Activated CD4-positive, alpha-beta memory T cell treated with anti-CD3 and anti-CD28 coated beads for 36 hours (primary cell): ENCODE results near the gene WDR1. TPM values are rescaled to one million over a fixed set of nuclear protein-coding genes. Genes with fewer than 3 reads are reported as not detected.

ENCODE experiments used
- CTCF ChIA-PET: fragments of 350-600 bp; sonication (Branson Sonifier 250); formaldehyde crosslinking; loops from one replicate; lab custom pipeline; 2021; ENCODE audit warnings: antibody characterized with exemption, inconsistent platforms; lab: Charles Lee
- POLR2A ChIA-PET: fragments of 350-600 bp; sonication (Branson Sonifier 250); formaldehyde crosslinking; loops from one replicate; lab custom pipeline; 2021; ENCODE audit warnings: antibody characterized with exemption; lab: Charles Lee
- DNase-seq: peaks from one replicate; pipeline ENCODE4 v3.0.0-alpha.2; 2020
- H3K27ac Mint-ChIP-seq: one replicate; pipeline ENCODE4 v1.8.0; 2021; ENCODE audit warnings: mixed read lengths
- H3K27me3 Mint-ChIP-seq: one replicate; pipeline ENCODE4 v1.8.0; 2021; ENCODE audit warnings: mixed read lengths
- H3K36me3 Mint-ChIP-seq: one replicate; pipeline ENCODE4 v1.8.0; 2021; ENCODE audit warnings: mixed read lengths
- H3K4me1 Mint-ChIP-seq: one replicate; pipeline ENCODE4 v1.8.0; 2021; ENCODE audit warnings: low read depth, mixed read lengths
- H3K4me3 Mint-ChIP-seq: one replicate; pipeline ENCODE4 v1.8.0; 2021; ENCODE audit warnings: mild to moderate bottlenecking, mixed read lengths
- H3K9me3 Mint-ChIP-seq: one replicate; pipeline ENCODE4 v1.8.0; 2021; ENCODE audit warnings: mixed read lengths
- intact Hi-C: fragments of 100-400 bp; cut with micrococcal nuclease; formaldehyde crosslinking; loops from one replicate; pipeline ENCODE4 v1.15.1; 2023
- total RNA-seq, 2 experiments: library from RNA; stranded (reverse); gene quantifications; one replicate each; pipeline ENCODE4 v1.2.3, GENCODE V29; 2021

The WDR1 gene
- total RNA-seq, 2 experiments from 2014 or later = 351 to 353 TPM

DNA sequence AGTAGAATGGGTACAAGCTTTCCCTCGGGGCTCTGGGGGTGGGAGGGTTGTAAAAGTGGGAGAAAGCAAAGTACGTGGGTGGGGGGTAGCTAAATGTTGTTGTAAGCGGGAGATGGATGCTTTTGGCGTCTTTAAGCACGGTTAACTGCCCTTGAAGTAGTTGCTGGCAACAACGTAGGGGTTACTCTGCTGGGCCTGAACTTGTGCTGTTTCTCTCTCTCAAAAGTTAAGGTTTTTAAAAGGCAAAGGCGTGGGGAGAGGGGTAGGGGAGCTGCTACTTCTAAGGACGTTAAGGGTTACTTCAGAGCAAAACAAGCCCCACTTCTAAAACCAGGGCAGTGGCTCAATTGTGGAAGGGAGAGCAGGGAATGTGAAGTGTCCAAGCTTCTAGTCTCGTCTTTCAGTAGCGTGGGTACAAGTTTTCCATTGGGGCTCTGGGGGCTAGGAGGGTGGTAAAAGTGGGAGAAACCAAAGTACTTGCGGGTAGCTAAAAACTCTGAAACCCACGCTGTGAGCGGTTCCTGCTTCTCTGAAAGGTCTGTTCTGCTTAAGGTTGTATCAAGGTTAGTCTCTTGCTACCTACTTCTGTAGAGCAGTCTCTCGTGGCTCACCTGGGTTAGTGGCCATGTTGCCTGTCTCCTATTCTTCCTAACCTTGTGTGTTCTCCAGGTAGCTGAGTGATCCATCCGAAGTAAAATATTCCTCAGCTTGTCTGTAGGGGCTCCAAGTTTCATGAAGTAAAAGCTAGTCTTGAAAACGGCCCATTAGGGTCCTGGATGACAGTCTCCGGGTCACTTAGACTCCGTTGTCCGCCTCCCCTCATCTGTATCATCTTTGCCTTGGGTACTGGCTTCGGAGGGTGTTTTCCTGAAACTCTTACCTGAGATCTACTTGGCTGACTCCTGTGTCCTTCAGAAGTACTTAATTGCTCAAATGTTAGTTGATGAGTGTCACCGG, 1.7 kb upstream of the WDR1 start:
- peak overlapping the region; percentile 79 for H3K4me3 Mint-ChIP-seq
- CTCF ChIA-PET = interaction anchor here (0.6 to 2.3 kb wide), 15 partner anchors 10 to 431 kb away, joined by 3 to 20 read pairs (median 4); no protein-coding TSS in a partner anchor
- no peaks in the 10 kb centered on the region for H3K9me3 Mint-ChIP-seq
- H3K4me1 Mint-ChIP-seq = peaks cover 44% of the 10 kb centered on the region
- H3K27me3 Mint-ChIP-seq = no peaks in the 10 kb centered on the region
- intact Hi-C loops = loop anchor here (5.0 to 10.0 kb wide), 2 partner anchors 514 to 966 kb away; no protein-coding TSS in a partner anchor
- H3K27ac Mint-ChIP-seq = peak overlapping the region; percentile 97
- POLR2A ChIA-PET = interaction anchor here (0.8 to 3.5 kb wide), 12 partner anchors 12 to 342 kb away, joined by 3 to 80 read pairs (median 5); partner anchors contain the start of gene ZNF518B
- H3K36me3 Mint-ChIP-seq = peaks cover 27% of the 10 kb centered on the region
- peak; percentile 38 for DNase-seq

DNA sequence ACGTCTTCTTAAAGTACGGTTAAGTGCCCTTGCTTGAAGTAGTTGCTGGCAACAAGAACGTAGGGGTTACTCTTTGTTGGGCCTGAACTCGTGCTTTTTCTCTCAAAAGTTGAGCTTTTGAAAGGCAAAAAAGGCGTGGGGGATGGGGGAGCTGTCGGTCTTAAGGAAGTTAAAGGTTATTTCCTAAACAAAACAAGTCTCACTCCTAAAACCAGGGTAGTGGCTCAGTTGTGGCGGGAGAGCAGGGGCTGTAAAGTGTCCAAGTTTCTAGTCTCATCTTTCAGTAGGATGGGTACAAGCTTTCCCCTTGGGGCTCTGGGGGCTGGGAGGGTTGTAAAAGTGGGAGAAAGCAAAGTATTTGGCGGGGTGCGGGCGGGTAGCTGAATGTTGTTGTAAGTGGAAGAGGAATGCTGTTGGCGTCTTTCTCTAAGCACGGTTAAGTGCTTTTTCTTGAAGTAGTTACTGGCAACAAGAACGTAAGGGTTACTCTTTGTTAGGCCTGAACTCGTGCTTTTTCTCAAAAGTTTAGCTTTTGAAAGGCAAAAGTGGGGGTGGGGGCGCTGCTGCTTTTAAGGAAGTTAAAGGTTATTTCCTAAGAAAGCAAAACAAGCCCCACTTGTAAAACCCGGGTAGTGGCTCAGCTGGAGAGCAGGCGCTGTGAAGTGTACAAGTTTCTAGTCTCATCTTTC, 904 bp upstream of the WDR1 start:
- Mint-ChIP-seq H3K4me3 (peak overlapping the region; percentile 79), H3K36me3 (peaks cover 32% of the 10 kb centered on the region), H3K9me3 (no peaks in the 10 kb centered on the region), H3K4me1 (peaks cover 50% of the 10 kb centered on the region), H3K27me3 (no peaks in the 10 kb centered on the region), H3K27ac (peak overlapping the region; percentile 97)
- intact Hi-C loops = loop anchor here (2.0 to 10.0 kb wide), 5 partner anchors 39 to 965 kb away; no protein-coding TSS in a partner anchor
- ChIA-PET CTCF (interaction anchor here (0.6 to 2.3 kb wide), 13 partner anchors 14 to 432 kb away, joined by 3 to 20 read pairs (median 4); no protein-coding TSS in a partner anchor), POLR2A (interaction anchor here (0.8 to 3.5 kb wide), 13 partner anchors 8 to 343 kb away, joined by 3 to 80 read pairs (median 5); partner anchors contain the start of gene ZNF518B)
- peak; percentile 57 for DNase-seq

GRCh38 chr4:10115797-10116568, 616 bp downstream of the WDR1 start:
- H3K27me3 Mint-ChIP-seq = no peaks in the 10 kb centered on the region
- peak overlapping the region; percentile 96 for H3K27ac Mint-ChIP-seq
- peaks cover 47% of the 10 kb centered on the region for H3K36me3 Mint-ChIP-seq
- peaks cover 65% of the 10 kb centered on the region for H3K4me1 Mint-ChIP-seq
- H3K9me3 Mint-ChIP-seq = no peaks in the 10 kb centered on the region
- ChIA-PET POLR2A (interaction anchor here (0.8 to 3.5 kb wide), 7 partner anchors 9 to 345 kb away, joined by 5 to 80 read pairs (median 9); partner anchors contain the start of gene ZNF518B), CTCF (interaction anchor here (0.8 to 2.3 kb wide), 2 partner anchors 10 to 12 kb away, joined by 3 to 9 read pairs; no protein-coding TSS in a partner anchor)
- intact Hi-C loops = loop anchor here (1.0 to 10.0 kb wide), 9 partner anchors 10 to 964 kb away; no protein-coding TSS in a partner anchor
- peak overlapping the region; percentile 94 for H3K4me3 Mint-ChIP-seq
- DNase-seq = peak; percentile 85

DNA sequence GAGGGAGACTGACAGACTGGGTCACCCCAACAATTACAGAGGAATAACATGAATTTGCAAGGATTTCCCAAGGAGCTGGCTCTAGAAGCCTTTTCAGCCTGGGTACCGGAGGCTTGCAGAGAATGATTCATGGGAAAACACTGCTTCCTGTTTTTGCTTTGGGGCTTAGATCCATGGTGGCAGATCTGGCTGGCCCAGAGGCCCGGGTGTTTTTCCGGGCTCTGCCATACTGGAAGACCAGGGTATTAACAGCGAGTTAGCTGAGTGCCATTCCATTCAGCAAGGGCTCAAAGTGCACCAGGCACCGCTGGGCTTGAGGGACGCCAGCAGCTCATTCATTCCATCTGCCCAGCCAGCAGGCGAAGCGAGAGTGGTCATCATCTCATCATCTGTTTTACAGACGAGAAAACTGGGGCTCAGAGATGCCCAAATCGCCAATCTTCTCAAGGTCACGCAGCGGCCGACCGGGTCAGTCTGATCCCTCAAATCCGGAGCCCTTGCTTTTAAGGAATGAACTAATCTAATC, 1.3 kb downstream of the WDR1 start:
- Mint-ChIP-seq H3K27me3 (no peaks in the 10 kb centered on the region), H3K4me1 (peaks cover 69% of the 10 kb centered on the region), H3K9me3 (no peaks in the 10 kb centered on the region), H3K36me3 (peaks cover 52% of the 10 kb centered on the region), H3K27ac (peak overlapping the region; percentile 96), H3K4me3 (peak overlapping the region; percentile 94)
- POLR2A ChIA-PET = interaction anchor here (0.7 to 1.7 kb wide), 4 partner anchors 9 to 17 kb away, joined by 3 to 5 read pairs (median 4); no protein-coding TSS in a partner anchor
- intact Hi-C loops = loop anchor here (5.0 to 10.0 kb wide), 2 partner anchors 511 to 963 kb away; no protein-coding TSS in a partner anchor
- CTCF ChIA-PET = interaction anchor here (0.8 to 1.1 kb wide), 2 partner anchors 9 to 19 kb away, joined by 3 read pairs; no protein-coding TSS in a partner anchor
- no peak for DNase-seq

DNA sequence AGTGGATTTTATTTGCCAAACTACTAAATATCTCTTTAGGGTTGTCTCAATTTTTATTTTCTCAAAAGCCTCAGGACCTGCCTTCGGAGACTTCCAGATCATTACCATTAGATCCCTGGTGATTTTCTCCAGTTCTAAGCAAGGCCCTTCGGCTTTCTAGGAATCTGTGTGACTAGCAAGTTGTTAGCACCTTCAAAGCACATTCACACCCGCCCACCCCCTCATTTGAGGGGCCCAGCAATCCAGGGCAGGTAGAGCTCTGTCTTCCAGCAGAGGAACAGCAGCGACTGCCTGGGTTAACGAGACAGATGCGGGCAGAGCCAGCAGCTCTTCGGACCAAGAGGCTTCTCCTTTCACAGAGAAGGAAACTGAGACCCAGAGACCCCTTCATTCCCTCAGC, 2.0 kb downstream of the WDR1 start:
- no peak for DNase-seq
- Mint-ChIP-seq H3K4me1 (peaks cover 76% of the 10 kb centered on the region), H3K9me3 (no peaks in the 10 kb centered on the region), H3K27me3 (no peaks in the 10 kb centered on the region), H3K36me3 (peaks cover 56% of the 10 kb centered on the region), H3K27ac (peak overlapping the region; percentile 96), H3K4me3 (peak overlapping the region; percentile 94)
- intact Hi-C loops = loop anchor here (5.0 to 10.0 kb wide), 2 partner anchors 510 to 962 kb away; no protein-coding TSS in a partner anchor
- ChIA-PET CTCF (interaction anchor here (1.1 kb wide), 1 partner anchor 18 kb away, joined by 3 read pairs; no protein-coding TSS in a partner anchor), POLR2A (interaction anchor here (1.7 kb wide), 2 partner anchors 9 to 16 kb away, joined by 4 to 5 read pairs; no protein-coding TSS in a partner anchor)

- ChIA-PET POLR2A (interaction anchor here (1.7 to 2.1 kb wide), 3 partner anchors 9 to 18 kb away, joined by 4 to 7 read pairs (median 5); no protein-coding TSS in a partner anchor), CTCF (no interaction called here)
- intact Hi-C loops = loop anchor here (10.0 kb wide), 1 partner anchor 509 kb away; no protein-coding TSS in a partner anchor
- no peaks in the 10 kb centered on the region for H3K27me3 Mint-ChIP-seq
- no peak for DNase-seq
- H3K36me3 Mint-ChIP-seq = peaks cover 61% of the 10 kb centered on the region
- peak overlapping the region; percentile 96 for H3K27ac Mint-ChIP-seq
- H3K4me3 Mint-ChIP-seq = peak overlapping the region; percentile 30
- peaks cover 81% of the 10 kb centered on the region for H3K4me1 Mint-ChIP-seq
- no peaks in the 10 kb centered on the region for H3K9me3 Mint-ChIP-seq
Measured at GRCh38 chr4:10114147-10114546, 2.5 kb downstream of the WDR1 start.

DNA sequence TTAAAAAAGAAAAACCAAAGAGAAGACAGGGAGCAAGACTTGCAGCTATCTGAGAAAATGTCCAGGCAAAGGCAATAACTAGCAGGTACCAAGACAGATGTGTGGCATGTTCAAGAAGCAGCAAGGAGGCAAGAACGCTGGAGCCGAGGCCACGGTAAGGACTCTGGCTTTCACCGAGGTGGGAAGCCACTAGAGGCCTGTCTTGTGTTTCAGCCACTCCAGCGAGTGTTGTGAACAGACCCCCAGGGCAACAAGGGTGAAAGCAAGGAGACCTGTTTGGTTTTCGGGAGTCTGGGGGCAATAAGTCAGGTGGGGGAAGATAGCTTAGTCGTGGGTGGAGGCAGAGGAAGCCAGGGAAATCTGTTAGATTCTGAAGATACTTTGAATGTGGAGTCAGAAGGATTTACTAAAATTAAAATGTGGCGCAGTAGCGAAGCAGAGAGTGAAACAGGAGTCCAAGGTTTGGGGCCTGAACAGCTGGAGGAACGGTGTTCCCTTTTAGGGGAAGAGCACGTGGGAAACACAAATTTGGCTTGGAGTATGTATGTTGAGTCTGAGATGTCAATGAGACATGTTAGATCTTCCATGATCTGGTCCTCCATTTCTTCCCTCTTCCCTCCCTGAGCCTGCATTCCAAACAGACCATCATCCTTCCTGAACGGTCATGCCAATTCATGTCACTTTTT, 3.1 kb downstream of the WDR1 start:
- no peak for DNase-seq
- Mint-ChIP-seq H3K4me3 (peak overlapping the region; percentile 30), H3K27ac (peak overlapping the region; percentile 96), H3K27me3 (no peaks in the 10 kb centered on the region), H3K9me3 (no peaks in the 10 kb centered on the region), H3K36me3 (peaks cover 64% of the 10 kb centered on the region), H3K4me1 (peaks cover 82% of the 10 kb centered on the region)
- POLR2A ChIA-PET = interaction anchor here (1.7 to 2.1 kb wide), 2 partner anchors 15 to 17 kb away, joined by 4 to 7 read pairs; no protein-coding TSS in a partner anchor
- intact Hi-C loops = loop anchor here (10.0 kb wide), 1 partner anchor 509 kb away; no protein-coding TSS in a partner anchor
- CTCF ChIA-PET = no interaction called here

DNA sequence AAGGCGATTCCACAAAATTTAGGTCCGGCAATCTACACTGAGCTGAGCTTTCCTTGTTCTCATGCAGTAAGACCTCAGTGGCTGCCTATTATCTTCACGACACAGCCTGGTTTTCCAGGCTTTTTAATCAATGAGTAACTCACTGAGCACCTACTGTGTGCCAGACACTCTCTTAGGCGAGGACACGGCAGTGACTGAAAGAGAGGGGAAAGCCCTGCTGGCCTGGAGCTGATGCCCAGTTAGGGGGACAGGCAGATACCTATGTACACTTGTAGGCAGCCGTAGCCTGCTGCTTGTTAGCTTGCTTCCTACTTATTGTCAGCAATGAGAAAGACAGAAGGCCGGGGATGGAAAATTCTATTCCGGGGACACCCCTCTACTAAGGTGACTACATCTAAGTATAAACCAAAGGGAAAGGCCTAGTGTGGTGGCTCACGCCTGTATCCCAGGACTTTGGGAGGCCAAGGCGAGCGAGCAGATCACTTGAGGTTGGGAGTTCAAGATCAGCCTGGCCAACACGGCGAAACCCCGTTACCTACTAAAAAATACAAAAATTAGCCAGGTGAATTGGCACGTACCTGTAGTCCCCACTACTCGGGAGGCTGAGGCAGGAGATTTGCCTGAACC, 3.8 kb downstream of the WDR1 start:
- H3K9me3 Mint-ChIP-seq = no peaks in the 10 kb centered on the region
- no peak for DNase-seq
- POLR2A ChIA-PET = interaction anchor here (2.1 kb wide), 1 partner anchor 16 kb away, joined by 7 read pairs; no protein-coding TSS in a partner anchor
- no peak overlapping the region for H3K27ac Mint-ChIP-seq
- no peak overlapping the region for H3K4me3 Mint-ChIP-seq
- H3K27me3 Mint-ChIP-seq = no peaks in the 10 kb centered on the region
- H3K4me1 Mint-ChIP-seq = peaks cover 82% of the 10 kb centered on the region
- H3K36me3 Mint-ChIP-seq = peaks cover 69% of the 10 kb centered on the region
- intact Hi-C loops = loop anchor here (10.0 kb wide), 1 partner anchor 508 kb away; no protein-coding TSS in a partner anchor
- CTCF ChIA-PET = no interaction called here

DNA sequence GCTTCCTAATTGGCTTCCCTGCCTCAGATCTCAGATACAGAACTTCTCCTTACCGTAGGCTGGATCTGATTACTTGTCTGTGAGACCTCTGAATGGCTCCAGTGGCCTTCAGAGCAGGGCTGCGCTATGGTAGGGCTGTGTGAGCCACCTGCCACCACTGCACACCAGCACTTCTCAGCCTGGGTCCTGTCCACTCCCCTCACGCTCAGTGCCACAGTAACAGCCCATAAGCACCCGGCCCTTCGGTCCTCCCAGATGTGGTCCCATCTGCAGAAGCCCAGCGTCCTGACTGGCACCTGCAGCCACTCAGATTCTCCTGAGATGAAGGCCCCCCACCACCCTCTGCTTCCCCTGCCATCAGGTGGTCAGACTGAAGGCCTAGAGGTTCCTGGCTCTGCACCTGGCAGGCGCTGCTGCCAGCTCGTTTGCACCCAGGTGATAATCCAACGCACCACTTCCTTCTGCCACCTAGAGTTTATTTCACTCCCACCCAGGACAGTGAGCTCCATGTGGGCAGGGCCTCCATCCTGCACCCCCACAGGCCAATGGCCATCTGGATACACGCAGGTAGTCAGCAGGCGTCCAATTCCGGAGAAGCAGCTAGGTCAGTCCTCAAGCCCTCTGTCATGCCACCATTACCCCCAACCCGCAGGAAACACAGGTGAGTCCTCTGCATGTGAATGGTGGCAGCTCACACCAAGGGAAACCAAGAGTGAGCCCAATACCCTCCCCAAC, 5.4 kb downstream of the WDR1 start:
- ChIA-PET POLR2A (interaction anchor here (1.2 to 1.7 kb wide), 2 partner anchors 12 to 15 kb away, joined by 4 read pairs; no protein-coding TSS in a partner anchor), CTCF (no interaction called here)
- peaks cover 72% of the 10 kb centered on the region for H3K36me3 Mint-ChIP-seq
- H3K4me3 Mint-ChIP-seq = no peak overlapping the region
- H3K27ac Mint-ChIP-seq = peak overlapping the region; percentile 33
- no peaks in the 10 kb centered on the region for H3K27me3 Mint-ChIP-seq
- DNase-seq = no peak
- intact Hi-C loops = loop anchor here (10.0 kb wide), 1 partner anchor 506 kb away; no protein-coding TSS in a partner anchor
- H3K4me1 Mint-ChIP-seq = peaks cover 91% of the 10 kb centered on the region
- no peaks in the 10 kb centered on the region for H3K9me3 Mint-ChIP-seq
